ENCODE measurements around the gene FREM2. TPM values are rescaled to one million over a fixed set of nuclear protein-coding genes. Genes with fewer than 3 reads are reported as not detected.

The FREM2 gene, protein sequence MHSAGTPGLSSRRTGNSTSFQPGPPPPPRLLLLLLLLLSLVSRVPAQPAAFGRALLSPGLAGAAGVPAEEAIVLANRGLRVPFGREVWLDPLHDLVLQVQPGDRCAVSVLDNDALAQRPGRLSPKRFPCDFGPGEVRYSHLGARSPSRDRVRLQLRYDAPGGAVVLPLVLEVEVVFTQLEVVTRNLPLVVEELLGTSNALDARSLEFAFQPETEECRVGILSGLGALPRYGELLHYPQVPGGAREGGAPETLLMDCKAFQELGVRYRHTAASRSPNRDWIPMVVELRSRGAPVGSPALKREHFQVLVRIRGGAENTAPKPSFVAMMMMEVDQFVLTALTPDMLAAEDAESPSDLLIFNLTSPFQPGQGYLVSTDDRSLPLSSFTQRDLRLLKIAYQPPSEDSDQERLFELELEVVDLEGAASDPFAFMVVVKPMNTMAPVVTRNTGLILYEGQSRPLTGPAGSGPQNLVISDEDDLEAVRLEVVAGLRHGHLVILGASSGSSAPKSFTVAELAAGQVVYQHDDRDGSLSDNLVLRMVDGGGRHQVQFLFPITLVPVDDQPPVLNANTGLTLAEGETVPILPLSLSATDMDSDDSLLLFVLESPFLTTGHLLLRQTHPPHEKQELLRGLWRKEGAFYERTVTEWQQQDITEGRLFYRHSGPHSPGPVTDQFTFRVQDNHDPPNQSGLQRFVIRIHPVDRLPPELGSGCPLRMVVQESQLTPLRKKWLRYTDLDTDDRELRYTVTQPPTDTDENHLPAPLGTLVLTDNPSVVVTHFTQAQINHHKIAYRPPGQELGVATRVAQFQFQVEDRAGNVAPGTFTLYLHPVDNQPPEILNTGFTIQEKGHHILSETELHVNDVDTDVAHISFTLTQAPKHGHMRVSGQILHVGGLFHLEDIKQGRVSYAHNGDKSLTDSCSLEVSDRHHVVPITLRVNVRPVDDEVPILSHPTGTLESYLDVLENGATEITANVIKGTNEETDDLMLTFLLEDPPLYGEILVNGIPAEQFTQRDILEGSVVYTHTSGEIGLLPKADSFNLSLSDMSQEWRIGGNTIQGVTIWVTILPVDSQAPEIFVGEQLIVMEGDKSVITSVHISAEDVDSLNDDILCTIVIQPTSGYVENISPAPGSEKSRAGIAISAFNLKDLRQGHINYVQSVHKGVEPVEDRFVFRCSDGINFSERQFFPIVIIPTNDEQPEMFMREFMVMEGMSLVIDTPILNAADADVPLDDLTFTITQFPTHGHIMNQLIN (N-terminal part only)
- 1 to 10 TPM in 3 of 6 experiments, under 1 TPM in 3; 0.18 to 2.9 (median 1.5) TPM for total RNA-seq
- long read RNA-seq: 0 reads

DNA sequence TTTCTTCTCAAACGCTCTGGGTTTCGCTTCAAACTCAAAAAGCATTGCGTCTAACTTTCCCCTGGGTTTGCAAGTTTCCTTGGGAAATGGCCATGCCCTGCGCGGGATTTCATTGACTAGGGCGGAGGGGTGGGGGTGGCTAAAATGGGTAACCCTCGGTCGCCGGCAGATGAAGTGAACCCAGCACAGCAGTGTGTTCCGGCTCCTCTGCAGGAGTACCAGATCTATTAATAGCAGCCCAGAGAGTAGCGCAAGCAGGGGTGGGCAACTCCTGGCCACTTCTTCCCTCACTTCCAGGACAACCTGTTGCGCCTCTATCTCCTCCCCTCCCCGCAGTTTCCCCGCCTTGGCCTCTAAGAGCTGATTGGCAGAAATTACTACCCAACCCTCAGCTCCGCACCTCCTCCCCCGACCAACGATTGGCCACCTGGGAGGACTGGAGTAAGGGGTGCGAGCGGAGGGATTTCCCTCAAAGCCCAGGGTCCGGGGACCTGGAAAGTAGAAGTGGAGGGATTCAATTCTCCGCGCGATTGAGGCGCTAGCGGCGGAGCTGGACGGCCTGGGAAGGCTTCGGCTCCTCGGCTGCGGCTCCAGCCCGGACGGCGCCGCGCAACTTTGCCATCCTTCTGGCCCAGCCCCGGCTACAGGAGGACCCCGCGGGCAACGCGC, at the start of gene FREM2:
Gene FREM2, plus strand, starts transcription at position 501 of the 669 bp plus-strand sequence. CDS start 268 bp downstream, outside the sequence.
- peak within 1 kb of the TSS; percentile 35 to 57 (median 50) for H3K4me3 ChIP-seq
- H3K27ac ChIP-seq: no peak within 1 kb of the TSS
- DNase-seq (peak in 2 of 3 donors; percentile 53 to 64), ATAC-seq (peak; percentile 70 to 91 (median 89))
- intact Hi-C loops (cut with DNase I): no loop called here
- 0% methylated on average over 12 of the region's 40 CpGs for WGBS (ENCODE audit: insufficient coverage, low coverage, low lambda C conversion rate, missing lambda C conversion rate)
- H3K4me1 ChIP-seq: peaks cover 0 to 11% (median 5%) of the 10 kb centered on the region in 4 donors
- H3K36me3 ChIP-seq: no peaks in the 10 kb centered on the region
- H3K9me3 ChIP-seq: no peaks in the 10 kb centered on the region
- H3K27me3 ChIP-seq: no peaks in the 10 kb centered on the region
- TF ChIP-seq, protein P1, sequence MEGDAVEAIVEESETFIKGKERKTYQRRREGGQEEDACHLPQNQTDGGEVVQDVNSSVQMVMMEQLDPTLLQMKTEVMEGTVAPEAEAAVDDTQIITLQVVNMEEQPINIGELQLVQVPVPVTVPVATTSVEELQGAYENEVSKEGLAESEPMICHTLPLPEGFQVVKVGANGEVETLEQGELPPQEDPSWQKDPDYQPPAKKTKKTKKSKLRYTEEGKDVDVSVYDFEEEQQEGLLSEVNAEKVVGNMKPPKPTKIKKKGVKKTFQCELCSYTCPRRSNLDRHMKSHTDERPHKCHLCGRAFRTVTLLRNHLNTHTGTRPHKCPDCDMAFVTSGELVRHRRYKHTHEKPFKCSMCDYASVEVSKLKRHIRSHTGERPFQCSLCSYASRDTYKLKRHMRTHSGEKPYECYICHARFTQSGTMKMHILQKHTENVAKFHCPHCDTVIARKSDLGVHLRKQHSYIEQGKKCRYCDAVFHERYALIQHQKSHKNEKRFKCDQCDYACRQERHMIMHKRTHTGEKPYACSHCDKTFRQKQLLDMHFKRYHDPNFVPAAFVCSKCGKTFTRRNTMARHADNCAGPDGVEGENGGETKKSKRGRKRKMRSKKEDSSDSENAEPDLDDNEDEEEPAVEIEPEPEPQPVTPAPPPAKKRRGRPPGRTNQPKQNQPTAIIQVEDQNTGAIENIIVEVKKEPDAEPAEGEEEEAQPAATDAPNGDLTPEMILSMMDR (IDR thresholded peaks at IDR 0.05): no peak

DNA sequence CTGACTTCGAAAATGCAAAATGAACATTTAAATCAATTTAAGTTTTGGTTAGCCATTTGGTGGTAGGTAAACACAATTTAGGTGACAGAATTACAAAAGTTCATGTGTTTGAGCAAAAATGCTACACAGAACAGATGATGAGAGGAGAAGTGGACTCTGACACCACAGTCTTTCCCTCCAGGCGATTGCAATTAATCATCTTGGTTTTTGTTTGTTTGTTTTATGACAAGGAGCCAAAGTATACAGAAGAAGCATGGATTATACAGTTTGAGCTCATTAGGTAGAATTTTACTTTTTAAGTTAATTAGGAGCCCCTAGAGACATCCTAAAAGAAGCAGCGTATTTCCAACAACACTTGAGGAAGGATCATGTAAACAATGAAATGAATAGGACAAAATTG, 49.3 kb upstream of the FREM2 start:
- H3K27ac ChIP-seq: no peak overlapping the region
- intact Hi-C loops (cut with DNase I): no loop called here
- no peaks in the 10 kb centered on the region for H3K36me3 ChIP-seq
- H3K4me3 ChIP-seq: no peak overlapping the region
- WGBS (ENCODE audit: insufficient coverage, low coverage, low lambda C conversion rate, missing lambda C conversion rate): 43% methylated on average over 3 of the region's 3 CpGs
- no peak for TF ChIP-seq POLR2A (IDR thresholded peaks at IDR 0.05)
- TF ChIP-seq, protein P1 (IDR thresholded peaks at IDR 0.05): no peak
- ATAC-seq (peak in 1 of 4 donors; percentile 48), DNase-seq (no peak)
- no peaks in the 10 kb centered on the region for H3K4me1 ChIP-seq
- no peaks in the 10 kb centered on the region for H3K27me3 ChIP-seq
- H3K9me3 ChIP-seq: no peaks in the 10 kb centered on the region

- Histone ChIP-seq H3K27ac (no peak overlapping the region), H3K36me3 (no peaks in the 10 kb centered on the region), H3K9me3 (no peaks in the 10 kb centered on the region), H3K4me3 (no peak overlapping the region), H3K4me1 (no peaks in the 10 kb centered on the region), H3K27me3 (no peaks in the 10 kb centered on the region)
- TF ChIP-seq, protein P1 (IDR thresholded peaks at IDR 0.05): peak in 3 of 4 donors; percentile 22 to 44 (median 33)
- no peak for TF ChIP-seq POLR2A (IDR thresholded peaks at IDR 0.05)
- intact Hi-C loops (cut with DNase I): no loop called here
- ATAC-seq (peak in 2 of 4 donors; percentile 30 to 50), DNase-seq (no peak)
- 59% methylated on average over 5 of the region's 5 CpGs for WGBS (ENCODE audit: insufficient coverage, low coverage, low lambda C conversion rate, missing lambda C conversion rate)
Measured at GRCh38 chr13:38641164-38641948, 45.5 kb upstream of the FREM2 start.
